SK-N-SH (cell line): ENCODE measurements around the gene MYOZ2. TPM values are rescaled to one million over a fixed set of nuclear protein-coding genes. Genes with fewer than 3 reads are reported as not detected.

Experiments
- CTCF ChIA-PET: fragments of 300-600, 350-600 bp; formaldehyde crosslinking; extraction: SDS; loops from one replicate; lab custom pipeline; 2021; lab: Yijun Ruan, JAX
- POLR2A ChIA-PET: fragments of 350-600 bp; sonication (Branson Sonifier 250); formaldehyde crosslinking; extraction: SDS; loops from one replicate; lab custom pipeline; 2020; ENCODE audit warnings: antibody characterized with exemption, inconsistent platforms; lab: Yijun Ruan, JAX
- DNase-seq: peaks from one replicate; pipeline ENCODE4 v3.0.0; 2012
- H2AFZ ChIP-seq: fragments of 200-600 bp; sonication (generic); 2 replicates; pipeline ENCODE4 v1.8.1; 2016; ENCODE audit warnings: antibody characterized with exemption, mild to moderate bottlenecking, low read depth
- H3F3A ChIP-seq: fragments of 200-600 bp; sonication (generic); replicated peaks from 2 replicates; pipeline ENCODE3; 2016; ENCODE audit warnings: antibody characterized with exemption, mild to moderate bottlenecking; ENCODE audit not compliant: insufficient read depth
- H3K27ac ChIP-seq, 2 experiments: fragments of 200-500 bp in 1 of 2; fragments of 200-600 bp in 1 of 2; sonication (Bioruptor generic) in 1 of 2; sonication (generic), shearing (Covaris generic) in 1 of 2; 2 replicates each; pipeline versions ENCODE4 v1.5.1 to v1.6.1; 2014 to 2016; ENCODE audit warnings: low read depth in 2 of 2, inconsistent platforms in 1 of 2, low read length in 1 of 2, mild to moderate bottlenecking in 1 of 2, mixed read lengths in 1 of 2
- H3K27me3 ChIP-seq: fragments of 200-600 bp; sonication (generic), shearing (Covaris generic); 2 replicates; pipeline ENCODE4 v1.6.1; 2016; ENCODE audit warnings: mixed run types; ENCODE audit not compliant: insufficient read depth
- H3K36me3 ChIP-seq, 2 experiments: fragments of 200-500 bp in 1 of 2; fragments of 200-600 bp in 1 of 2; sonication (Bioruptor generic) in 1 of 2; sonication (generic) in 1 of 2; replicated peaks in 1 of 2; 2 replicates each; pipeline versions ENCODE3 to v1.5.1; 2014 to 2016; ENCODE audit warnings: low read length in 1 of 2, mild to moderate bottlenecking in 1 of 2; ENCODE audit not compliant: insufficient read depth in 2 of 2, control insufficient read depth in 1 of 2
- H3K4me1 ChIP-seq, 2 experiments: fragments of 200-500 bp in 1 of 2; fragments of 200-600 bp in 1 of 2; sonication (Bioruptor generic) in 1 of 2; sonication (generic), shearing (Covaris generic) in 1 of 2; 2 replicates each; pipeline versions ENCODE4 v1.5.1 to v1.6.1; 2014 to 2016; ENCODE audit warnings: low read depth in 1 of 2, low read length in 1 of 2, mixed run types in 1 of 2; ENCODE audit not compliant: insufficient read depth in 2 of 2, control insufficient read depth in 1 of 2
- H3K4me2 ChIP-seq: fragments of 200-600 bp; sonication (generic), shearing (Covaris generic); 2 replicates; pipeline ENCODE4 v1.6.1; 2017; ENCODE audit warnings: mixed run types
- H3K4me3 ChIP-seq, 2 experiments: fragments of 200-500 bp in 1 of 2; fragments of 200-600 bp in 1 of 2; sonication (Bioruptor generic) in 1 of 2; sonication (generic), shearing (Covaris generic) in 1 of 2; 2 replicates each; pipeline versions ENCODE4 v1.5.1 to v1.8.1; 2014 to 2016; ENCODE audit warnings: low read depth in 2 of 2, inconsistent platforms in 1 of 2, low read length in 1 of 2, mild to moderate bottlenecking in 1 of 2, mixed read lengths in 1 of 2, moderate library complexity in 1 of 2
- H3K79me2 ChIP-seq: fragments of 200-600 bp; sonication (generic); 2 replicates; pipeline ENCODE4 v1.8.1; 2017; ENCODE audit warnings: mild to moderate bottlenecking; ENCODE audit not compliant: insufficient read depth
- H3K9ac ChIP-seq: fragments of 200-600 bp; sonication (generic); 2 replicates; pipeline ENCODE4 v1.6.1; 2017; ENCODE audit warnings: mixed run types
- H3K9me2 ChIP-seq: fragments of 200-600 bp; sonication (generic); 2 replicates; pipeline ENCODE4 v1.6.1; 2017; ENCODE audit warnings: mixed run types
- H3K9me3 ChIP-seq: fragments of 200-600 bp; sonication (generic); 2 replicates; pipeline ENCODE4 v1.6.1; 2017; ENCODE audit warnings: mixed run types, mild to moderate bottlenecking, moderate library complexity
- H4K20me1 ChIP-seq: fragments of 200-600 bp; sonication (generic); 2 replicates; pipeline ENCODE4 v1.6.1; 2017; ENCODE audit warnings: mild to moderate bottlenecking, mixed run types; ENCODE audit not compliant: insufficient read depth
- CTCF ChIP-seq: fragments of 200-600 bp; sonication (generic); IDR thresholded peaks from 2 replicates; pipeline ENCODE4 v1.6.1; 2017; ENCODE audit warnings: antibody characterized with exemption, mild to moderate bottlenecking, moderate library complexity
- EP300 ChIP-seq, 2 experiments: IDR thresholded peaks; 2 replicates each; pipeline versions ENCODE4 v1.4.0 to v1.6.1; 2012; ENCODE audit warnings: borderline replicate concordance in 1 of 2, low read depth in 1 of 2, low read length in 1 of 2
- EZH2phosphoT487 ChIP-seq: fragments of 200-600 bp; sonication (generic); IDR thresholded peaks from 2 replicates; pipeline ENCODE4 v1.6.1; 2017; ENCODE audit warnings: low read depth, mixed run types, mild to moderate bottlenecking, antibody characterized with exemption, moderate library complexity, borderline replicate concordance
- FOXM1 ChIP-seq: IDR thresholded peaks from 2 replicates; pipeline ENCODE4 v1.4.0; 2012; ENCODE audit warnings: low read depth, mild to moderate bottlenecking
- IRF3 ChIP-seq: fragments of 150-350 bp; IDR thresholded peaks from 2 replicates; pipeline ENCODE4 v1.6.1; 2016; ENCODE audit warnings: mild to moderate bottlenecking, low read depth, low read length
- MEF2A ChIP-seq: IDR thresholded peaks from 2 replicates; pipeline ENCODE4 v1.4.0; 2012; ENCODE audit warnings: low read depth, borderline replicate concordance
- MXI1 ChIP-seq: IDR thresholded peaks from 2 replicates; pipeline ENCODE4 v1.6.1; 2012; ENCODE audit warnings: mild to moderate bottlenecking, low read depth, low read length, improper control_type of control experiment
- NFIC ChIP-seq: IDR thresholded peaks from 2 replicates; pipeline ENCODE4 v1.4.0; 2012; ENCODE audit warnings: borderline replicate concordance
- NRF1 ChIP-seq: IDR thresholded peaks from 2 replicates; pipeline ENCODE4 v1.6.1; 2012; ENCODE audit warnings: low read depth, mild to moderate bottlenecking, low read length
- PBX3 ChIP-seq: IDR thresholded peaks from 2 replicates; pipeline ENCODE4; 2012
- POLR2AphosphoS5 ChIP-seq: IDR thresholded peaks from 2 replicates; pipeline ENCODE4 v1.6.1; 2012; ENCODE audit warnings: low read depth, low read length
- RCOR1 ChIP-seq: fragments of 150-350 bp; IDR thresholded peaks from 2 replicates; pipeline ENCODE4 v1.6.1; 2017; ENCODE audit warnings: antibody characterized with exemption, low read length
- REST ChIP-seq: IDR thresholded peaks from 2 replicates; pipeline ENCODE4 v1.6.1; 2012; ENCODE audit warnings: mild to moderate bottlenecking, low read depth, low read length, moderate library complexity
- RFX5 ChIP-seq: IDR thresholded peaks from 2 replicates; pipeline ENCODE4 v1.6.1; 2012; ENCODE audit warnings: mild to moderate bottlenecking, improper control_type of control experiment, low read length
- SIN3A ChIP-seq: IDR thresholded peaks from 2 replicates; pipeline ENCODE4 v1.6.1; 2012; ENCODE audit warnings: low read depth, mild to moderate bottlenecking, low read length, moderate library complexity, borderline replicate concordance
- TAF1 ChIP-seq: IDR thresholded peaks from 2 replicates; pipeline ENCODE4 v1.6.1; 2012; ENCODE audit warnings: low read depth, mild to moderate bottlenecking, low read length, moderate library complexity, borderline replicate concordance
- TCF12 ChIP-seq: IDR thresholded peaks from 2 replicates; pipeline ENCODE4 v1.4.0; 2012
- USF1 ChIP-seq: IDR thresholded peaks from 2 replicates; pipeline ENCODE4 v1.4.0; 2012; ENCODE audit warnings: low read depth, borderline replicate concordance
- ZBTB33 ChIP-seq: IDR thresholded peaks from 2 replicates; pipeline ENCODE4 v1.4.0; 2012; ENCODE audit warnings: low read depth, borderline replicate concordance
- WGBS: methylation state at CpG from one replicate; pipeline ENCODE4 v1.1.6; 2017; ENCODE audit warnings: low lambda C conversion rate; 5-methylcytosine and 5-hydroxymethylcytosine counted together
- polyA plus RNA-seq, 3 experiments: library from polyadenylated mRNA; depleted of rRNA; stranded (reverse); fragments of >200 nt; gene quantifications; 2 replicates each; pipeline ENCODE4 v1.2.3, GENCODE V29; 2012

The MYOZ2 gene
- polyA plus RNA-seq, 1 of the 3 experiments (the other 2 are of a cell fraction), result 0.26 TPM

GRCh38 chr4:119229908-119230687, 94.5 kb downstream of the MYOZ2 start:
- H3K27ac ChIP-seq, result no peak overlapping the region
- no peak for TF ChIP-seq USF1
- TF ChIP-seq RFX5, result no peak
- TF ChIP-seq MXI1, result no peak
- TF ChIP-seq NRF1, result no peak
- no peak for TF ChIP-seq IRF3
- no peak for TF ChIP-seq RCOR1
- no peak for TF ChIP-seq EP300 (IDR thresholded peaks at IDR 0.05; ENCODE audit: borderline replicate concordance in 1 of 2, low read depth in 1 of 2, low read length in 1 of 2)
- TF ChIP-seq REST, result no peak
- no peak for TF ChIP-seq NFIC
- no peak for TF ChIP-seq SIN3A
- no peak for TF ChIP-seq TCF12
- no peak for TF ChIP-seq POLR2AphosphoS5
- no peak for TF ChIP-seq CTCF
- no peak for TF ChIP-seq ZBTB33
- no peak for TF ChIP-seq EZH2phosphoT487
- TF ChIP-seq TAF1, result no peak
- no peak for TF ChIP-seq FOXM1
- TF ChIP-seq PBX3, result no peak
- TF ChIP-seq MEF2A, result no peak
- H3K9me3 ChIP-seq, result no peaks in the 10 kb centered on the region
- no peak for DNase-seq
- CTCF ChIA-PET, result no interaction called here
- no peaks in the 10 kb centered on the region for H3K9me2 ChIP-seq
- no peak overlapping the region for H2AFZ ChIP-seq
- POLR2A ChIA-PET, result no interaction called here
- H3K4me2 ChIP-seq, result no peak overlapping the region
- peaks cover 3 to 5% of the 10 kb centered on the region in 2 experiments for H3K36me3 ChIP-seq
- no peaks in the 10 kb centered on the region for H3K27me3 ChIP-seq
- peaks cover 30% of the 10 kb centered on the region for H3K79me2 ChIP-seq
- no peak overlapping the region for H3K4me3 ChIP-seq
- WGBS, result 98% methylated on average over 4 of the region's 4 CpGs
- peaks cover 7 to 8% of the 10 kb centered on the region in 2 experiments; a peak in 3 of 4 replicates for H3K4me1 ChIP-seq
- no peak overlapping the region for H3K9ac ChIP-seq
- peaks cover 6% of the 10 kb centered on the region for H3F3A ChIP-seq
- H4K20me1 ChIP-seq, result no peaks in the 10 kb centered on the region
